GM23338 (cell line): ENCODE data around the gene CTU1.

Experiments
- CREB1 ChIP-seq: fragments of 250-450 bp; sonication (Bioruptor Pico); IDR thresholded peaks from 2 replicates; pipeline ENCODE4 v1.5.0; 2020; ENCODE audit warnings: low read depth, mild to moderate bottlenecking, moderate library complexity
- CTCF ChIP-seq, 2 experiments: fragments of 200-600 bp in 1 of 2; sonication (generic) in 1 of 2; conservative IDR thresholded peaks; 2 replicates each; pipeline versions ENCODE4 v1.5.1 to v1.6.1; 2016 to 2017; ENCODE audit warnings: antibody characterized with exemption in 2 of 2, low read depth in 2 of 2, mild to moderate bottlenecking in 2 of 2, moderate library complexity in 1 of 2
- ETS1 ChIP-seq: IDR thresholded peaks from 2 replicates; pipeline ENCODE4 v1.6.1; 2016; ENCODE audit warnings: antibody characterized with exemption
- EZH2 ChIP-seq: fragments of 200-600 bp; sonication (generic); IDR thresholded peaks from one replicate; pipeline ENCODE4 v1.8.0; 2017; ENCODE audit warnings: antibody characterized with exemption, mild to moderate bottlenecking, low read depth; ENCODE audit not compliant: unreplicated experiment
- EZH2phosphoT487 ChIP-seq: fragments of 200-600 bp; sonication (generic); IDR thresholded peaks from one replicate; pipeline ENCODE4 v1.8.1; 2018; ENCODE audit warnings: antibody characterized with exemption; ENCODE audit not compliant: unreplicated experiment
- JUNB ChIP-seq: IDR thresholded peaks from one replicate; pipeline ENCODE4 v1.6.1; 2016; ENCODE audit warnings: antibody characterized with exemption; ENCODE audit not compliant: unreplicated experiment
- POLR2AphosphoS5 ChIP-seq: IDR thresholded peaks from 2 replicates; pipeline ENCODE4 v1.6.1; 2016; ENCODE audit warnings: antibody characterized with exemption, low read depth
- REST ChIP-seq: IDR thresholded peaks from one replicate; pipeline ENCODE4 v1.6.1; 2018; ENCODE audit warnings: antibody characterized with exemption; ENCODE audit not compliant: unreplicated experiment
- STAT1 ChIP-seq: IDR thresholded peaks from one replicate; pipeline ENCODE4 v1.6.1; 2016; ENCODE audit warnings: antibody characterized with exemption; ENCODE audit not compliant: unreplicated experiment
- ZNF114 ChIP-seq: fragments of 250-450 bp; sonication (Bioruptor Pico); IDR thresholded peaks from 2 replicates; pipeline ENCODE4 v1.5.0; 2020; ENCODE audit warnings: mild to moderate bottlenecking, moderate library complexity
- ZNF462 ChIP-seq: fragments of 250-450 bp; sonication (Bioruptor Pico); IDR thresholded peaks from 2 replicates; pipeline ENCODE4 v1.5.0; 2020; ENCODE audit warnings: mild to moderate bottlenecking, moderate library complexity

- TF ChIP-seq CTCF (conservative IDR thresholded peaks at IDR 0.05; ENCODE audit: low read depth in 2 of 2) (no peak), POLR2AphosphoS5 (no peak), CREB1 (CRISPR knock-in tag) (no peak), EZH2 (no peak), EZH2phosphoT487 (no peak), STAT1 (no peak), REST (no peak), ETS1 (no peak), JUNB (no peak), ZNF462 (no peak), ZNF114 (no peak)
These were observed 44.5 kb downstream of the CTU1 start for GRCh38 chr19:51063664-51064063.
